ENCODE results near the gene CFAP53. TPM values are rescaled to one million over a fixed set of nuclear protein-coding genes. Genes with fewer than 3 reads are reported as not detected.

The CFAP53 gene
- total and polyA plus RNA-seq, 7 donors = 0.37 to 1.6 (median 0.54) TPM

DNA sequence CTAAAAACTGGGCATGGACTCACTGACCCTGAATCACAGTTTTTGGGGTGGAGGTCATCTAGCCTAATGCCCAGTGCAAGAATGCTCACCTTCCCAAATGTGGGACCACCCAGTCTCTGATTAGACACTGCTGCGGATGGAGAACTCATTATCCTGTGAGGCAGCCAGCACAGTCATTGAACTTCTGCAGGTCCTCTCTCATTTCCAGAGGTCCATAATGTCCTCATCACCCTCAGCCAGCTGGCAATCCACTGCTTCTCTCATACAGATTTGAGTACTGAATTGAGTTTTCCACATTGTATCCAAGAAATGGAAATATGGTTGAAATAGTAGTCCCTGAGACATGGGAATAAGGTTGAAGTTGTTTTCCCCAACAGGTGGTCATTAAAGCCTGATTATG is 66.4 kb downstream of the CFAP53 start:
- ATAC-seq (no peak), DNase-seq (no peak)
- 53 to 88% (median 81%) methylated on average over 1 of the region's 1 CpG for WGBS, 3 donors
- no peaks in the 10 kb centered on the region for H3K4me1 ChIP-seq
- no peak overlapping the region for H3K4me3 ChIP-seq
- H3K27me3 ChIP-seq (ENCODE audit: insufficient read depth in 3 of 3, low read length in 2 of 3) = peaks cover 0 to 46% (median 9%) of the 10 kb centered on the region in 3 donors
- intact Hi-C loops (cut with DNase I) = loop anchor here (5.0 to 10.0 kb wide), 5 partner anchors 188 to 685 kb away; partner anchors contain the start of gene ACAA2 (in 1 of the 2)
- H3K9me3 ChIP-seq = no peaks in the 10 kb centered on the region
- TF ChIP-seq, protein P1, sequence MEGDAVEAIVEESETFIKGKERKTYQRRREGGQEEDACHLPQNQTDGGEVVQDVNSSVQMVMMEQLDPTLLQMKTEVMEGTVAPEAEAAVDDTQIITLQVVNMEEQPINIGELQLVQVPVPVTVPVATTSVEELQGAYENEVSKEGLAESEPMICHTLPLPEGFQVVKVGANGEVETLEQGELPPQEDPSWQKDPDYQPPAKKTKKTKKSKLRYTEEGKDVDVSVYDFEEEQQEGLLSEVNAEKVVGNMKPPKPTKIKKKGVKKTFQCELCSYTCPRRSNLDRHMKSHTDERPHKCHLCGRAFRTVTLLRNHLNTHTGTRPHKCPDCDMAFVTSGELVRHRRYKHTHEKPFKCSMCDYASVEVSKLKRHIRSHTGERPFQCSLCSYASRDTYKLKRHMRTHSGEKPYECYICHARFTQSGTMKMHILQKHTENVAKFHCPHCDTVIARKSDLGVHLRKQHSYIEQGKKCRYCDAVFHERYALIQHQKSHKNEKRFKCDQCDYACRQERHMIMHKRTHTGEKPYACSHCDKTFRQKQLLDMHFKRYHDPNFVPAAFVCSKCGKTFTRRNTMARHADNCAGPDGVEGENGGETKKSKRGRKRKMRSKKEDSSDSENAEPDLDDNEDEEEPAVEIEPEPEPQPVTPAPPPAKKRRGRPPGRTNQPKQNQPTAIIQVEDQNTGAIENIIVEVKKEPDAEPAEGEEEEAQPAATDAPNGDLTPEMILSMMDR (IDR thresholded peaks at IDR 0.05) = no peak
- H3K36me3 ChIP-seq (ENCODE audit: insufficient read depth in 1 of 2, low read depth in 1 of 2) = no peaks in the 10 kb centered on the region
- H3K27ac ChIP-seq = no peak overlapping the region

DNA sequence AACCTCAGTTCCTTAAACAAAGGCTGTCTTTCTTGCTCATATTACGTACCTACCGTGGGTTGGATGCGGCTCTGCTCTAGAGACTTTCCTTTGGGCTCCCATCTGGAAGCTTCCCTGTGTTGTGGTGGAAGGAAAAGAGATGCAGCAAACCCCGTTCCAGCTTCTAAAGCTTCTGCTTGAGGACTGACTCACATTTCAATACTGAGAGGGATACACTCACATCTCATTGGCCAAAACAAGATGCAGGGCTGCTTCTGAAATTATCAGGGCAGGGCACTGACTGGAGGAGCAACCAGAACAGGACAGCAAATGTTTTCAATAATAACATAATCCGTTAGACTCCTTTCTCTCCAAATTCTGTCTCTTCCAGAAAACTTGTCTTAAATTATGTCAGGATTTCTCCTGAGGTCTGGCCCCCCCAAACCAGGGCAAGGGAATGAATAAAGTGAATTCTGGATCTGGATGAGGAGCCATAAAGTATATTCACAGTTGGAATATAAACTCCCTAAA is 66.9 kb downstream of the CFAP53 start:
- no peaks in the 10 kb centered on the region for H3K4me1 ChIP-seq
- no peak overlapping the region for H3K4me3 ChIP-seq
- intact Hi-C loops (cut with DNase I) = loop anchor here (5.0 to 10.0 kb wide), 4 partner anchors 187 to 685 kb away; partner anchors contain the start of gene ACAA2 (in 1 of the 2)
- 50 to 53% (median 50%) methylated on average over 5 of the region's 5 CpGs for WGBS, 3 donors
- no peak for DNase-seq
- no peaks in the 10 kb centered on the region for H3K36me3 ChIP-seq (ENCODE audit: insufficient read depth in 1 of 2, low read depth in 1 of 2)
- peaks cover 0 to 51% (median 13%) of the 10 kb centered on the region in 3 donors for H3K27me3 ChIP-seq (ENCODE audit: insufficient read depth in 3 of 3, low read length in 2 of 3)
- no peak for ATAC-seq
- no peak overlapping the region for H3K27ac ChIP-seq
- no peaks in the 10 kb centered on the region for H3K9me3 ChIP-seq
- TF ChIP-seq, protein P1 (IDR thresholded peaks at IDR 0.05) = no peak

DNA sequence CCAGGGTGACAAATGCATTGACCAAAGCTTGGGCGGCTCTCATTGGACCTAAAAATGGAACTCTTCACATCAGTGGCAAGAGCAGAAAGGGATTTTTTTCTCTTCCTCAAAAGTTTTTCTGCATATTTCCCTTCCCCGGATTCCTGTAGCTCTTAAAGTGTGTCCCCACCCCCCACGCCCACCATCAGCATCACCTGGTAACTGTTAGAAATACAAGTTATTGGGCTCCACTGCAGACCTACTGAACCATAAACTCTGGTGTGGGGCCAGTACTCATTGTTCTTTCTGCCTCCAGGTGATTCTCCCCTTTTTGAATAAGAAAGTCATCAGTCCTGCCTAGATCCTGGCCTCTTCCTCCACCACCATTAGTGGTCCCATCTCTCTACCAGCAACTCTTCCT is 70.0 kb downstream of the CFAP53 start:
- H3K27me3 ChIP-seq (ENCODE audit: insufficient read depth in 3 of 3, low read length in 2 of 3) = peaks cover 3 to 77% (median 25%) of the 10 kb centered on the region in 3 donors
- TF ChIP-seq, protein P1 (IDR thresholded peaks at IDR 0.05) = no peak
- DNase-seq (no peak), ATAC-seq (no peak)
- intact Hi-C loops (cut with DNase I) = loop anchor here (5.0 to 10.0 kb wide), 4 partner anchors 184 to 681 kb away; partner anchors contain the start of gene ACAA2 (in 1 of the 2)
- H3K4me1 ChIP-seq = peaks cover 3% of the 10 kb centered on the region
- no peak overlapping the region for H3K4me3 ChIP-seq
- 93 to 97% (median 95%) methylated on average over 3 of the region's 3 CpGs for WGBS, 3 donors
- no peak overlapping the region for H3K27ac ChIP-seq
- no peaks in the 10 kb centered on the region for H3K9me3 ChIP-seq
- H3K36me3 ChIP-seq (ENCODE audit: insufficient read depth in 1 of 2, low read depth in 1 of 2) = no peaks in the 10 kb centered on the region

DNA sequence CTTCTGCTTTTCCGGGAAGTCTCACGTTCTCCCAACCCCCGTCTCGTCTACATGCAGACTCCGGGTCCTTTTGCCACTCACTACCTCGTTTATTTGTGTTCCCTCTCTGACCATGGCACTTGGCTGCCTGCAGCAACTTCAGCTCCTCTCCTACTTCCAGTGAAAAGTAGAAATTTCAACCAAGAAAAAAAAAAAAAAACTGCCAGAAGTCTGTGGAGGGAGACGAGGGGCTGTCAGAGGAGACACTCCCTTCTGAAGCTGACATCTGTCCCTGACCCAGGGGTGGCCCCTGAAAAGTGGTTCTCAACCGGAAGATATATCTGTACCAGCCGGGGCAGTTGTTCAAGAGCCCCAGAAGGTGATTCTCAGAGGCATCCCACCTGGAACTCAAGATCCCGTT is 70.6 kb downstream of the CFAP53 start:
- TF ChIP-seq, protein P1 (IDR thresholded peaks at IDR 0.05) = no peak
- no peak for ATAC-seq
- peaks cover 3% of the 10 kb centered on the region for H3K4me1 ChIP-seq
- DNase-seq = no peak
- WGBS, 3 donors = 31 to 34% (median 32%) methylated on average over 10 of the region's 10 CpGs
- intact Hi-C loops (cut with DNase I) = loop anchor here (2.0 to 10.0 kb wide), 5 partner anchors 183 to 681 kb away; partner anchors contain the start of gene ACAA2 (in 1 of the 2)
- no peak overlapping the region for H3K4me3 ChIP-seq
- peaks cover 3 to 83% (median 25%) of the 10 kb centered on the region in 3 donors for H3K27me3 ChIP-seq (ENCODE audit: insufficient read depth in 3 of 3, low read length in 2 of 3)
- H3K27ac ChIP-seq = no peak overlapping the region
- H3K9me3 ChIP-seq = no peaks in the 10 kb centered on the region
- no peaks in the 10 kb centered on the region for H3K36me3 ChIP-seq (ENCODE audit: insufficient read depth in 1 of 2, low read depth in 1 of 2)

Data from psoas muscle (tissue), 8 donors.